DOHH2 (cell line): Measurements from ENCODE around the gene DIPK1A.

ENCODE experiments used
- H3F3A ChIP-seq: fragments of 200-600 bp; sonication (generic), shearing (Covaris generic); 2 replicates; pipeline ENCODE4 v1.6.0; 2016; ENCODE audit warnings: antibody characterized with exemption, mild to moderate bottlenecking; ENCODE audit not compliant: control insufficient read depth, insufficient read depth
- H3K27ac ChIP-seq: fragments of 200-600 bp; sonication (generic); 2 replicates; pipeline ENCODE4 v1.5.1; 2014; ENCODE audit warnings: low read depth, mild to moderate bottlenecking, low read length, moderate library complexity
- H3K27me3 ChIP-seq: fragments of 200-600 bp; sonication (generic); 2 replicates; pipeline ENCODE4 v1.6.1; 2014; ENCODE audit warnings: mild to moderate bottlenecking, low read length, mixed read lengths; ENCODE audit not compliant: control insufficient read depth
- H3K36me3 ChIP-seq: fragments of 200-600 bp; sonication (generic); 2 replicates; pipeline ENCODE4 v1.6.1; 2014; ENCODE audit warnings: mild to moderate bottlenecking, low read length, moderate library complexity, mixed read lengths; ENCODE audit not compliant: control insufficient read depth
- H3K4me1 ChIP-seq: fragments of 200-600 bp; sonication (generic); 2 replicates; pipeline ENCODE4 v1.6.1; 2014; ENCODE audit warnings: mild to moderate bottlenecking, low read length, mixed read lengths; ENCODE audit not compliant: control insufficient read depth
- H3K4me2 ChIP-seq: fragments of 200-600 bp; sonication (generic); 2 replicates; pipeline ENCODE4 v1.6.0; 2014; ENCODE audit warnings: mild to moderate bottlenecking, low read length, moderate library complexity
- H3K4me3 ChIP-seq: fragments of 200-600 bp; sonication (generic); 2 replicates; pipeline ENCODE4 v1.5.1; 2014; ENCODE audit warnings: mild to moderate bottlenecking, low read length, mixed read lengths
- H3K79me2 ChIP-seq: fragments of 200-600 bp; sonication (generic); 2 replicates; pipeline ENCODE4 v1.6.1; 2014; ENCODE audit warnings: mild to moderate bottlenecking, low read length, mixed read lengths; ENCODE audit not compliant: control insufficient read depth
- H3K9me2 ChIP-seq: fragments of 200-600 bp; sonication (generic); replicated peaks from 2 replicates; pipeline ENCODE4 v1.6.1; 2014; ENCODE audit warnings: mild to moderate bottlenecking, low read length, mixed read lengths; ENCODE audit not compliant: control insufficient read depth
- H3K9me3 ChIP-seq: fragments of 200-600 bp; sonication (generic); 2 replicates; pipeline ENCODE4 v1.6.1; 2014; ENCODE audit warnings: antibody characterized with exemption, low read length, mixed read lengths; ENCODE audit not compliant: control insufficient read depth, insufficient read depth
- H4K20me1 ChIP-seq: fragments of 200-600 bp; sonication (generic); 2 replicates; pipeline ENCODE4 v1.6.0; 2014; ENCODE audit warnings: low read depth, mild to moderate bottlenecking, antibody characterized with exemption, low read length, moderate library complexity; ENCODE audit not compliant: control insufficient read depth, insufficient read depth
- EZH2phosphoT487 ChIP-seq: fragments of 200-600 bp; sonication (generic); IDR thresholded peaks from 2 replicates; pipeline ENCODE4 v1.6.1; 2017; ENCODE audit warnings: borderline replicate concordance, mild to moderate bottlenecking, antibody characterized with exemption, low read length, moderate library complexity, mixed read lengths
- TF ChIP-seq, protein P1 (sequence below): fragments of 200-600 bp; sonication (generic); IDR thresholded peaks from one replicate; pipeline ENCODE4 v1.5.1; 2014; ENCODE audit warnings: antibody characterized with exemption, mild to moderate bottlenecking, low read depth, low read length; ENCODE audit not compliant: poor library complexity, severe bottlenecking

The DIPK1A gene

DNA sequence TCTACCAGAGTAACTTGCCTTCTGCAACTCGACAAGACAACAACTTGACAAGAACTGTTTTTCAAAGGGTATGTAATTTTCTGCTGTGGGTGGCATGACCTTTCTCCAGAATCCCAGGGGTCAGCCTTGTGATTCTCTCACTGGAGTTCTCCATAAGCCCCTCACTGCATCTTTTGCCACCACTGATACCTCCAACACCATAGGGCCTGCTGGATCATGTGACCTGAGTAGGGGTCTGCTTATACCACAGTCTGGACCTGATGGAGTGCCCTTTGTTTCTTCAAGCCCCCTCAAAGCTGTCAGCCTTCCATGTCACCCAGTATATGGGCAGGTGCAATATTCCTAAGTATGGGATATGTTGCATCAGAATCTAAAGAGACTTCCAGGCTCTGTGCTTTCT lies 31.6 kb upstream of the DIPK1A start:
- no peak overlapping the region for H3K27ac ChIP-seq
- no peak overlapping the region for H3K4me3 ChIP-seq
- H3K36me3 ChIP-seq, result no peaks in the 10 kb centered on the region
- no peaks in the 10 kb centered on the region for H3K9me2 ChIP-seq
- no peaks in the 10 kb centered on the region for H3K9me3 ChIP-seq
- no peak overlapping the region for H3K4me2 ChIP-seq
- H3K27me3 ChIP-seq, result no peaks in the 10 kb centered on the region
- H3K4me1 ChIP-seq, result peaks cover 24% of the 10 kb centered on the region
- TF ChIP-seq, protein P1, sequence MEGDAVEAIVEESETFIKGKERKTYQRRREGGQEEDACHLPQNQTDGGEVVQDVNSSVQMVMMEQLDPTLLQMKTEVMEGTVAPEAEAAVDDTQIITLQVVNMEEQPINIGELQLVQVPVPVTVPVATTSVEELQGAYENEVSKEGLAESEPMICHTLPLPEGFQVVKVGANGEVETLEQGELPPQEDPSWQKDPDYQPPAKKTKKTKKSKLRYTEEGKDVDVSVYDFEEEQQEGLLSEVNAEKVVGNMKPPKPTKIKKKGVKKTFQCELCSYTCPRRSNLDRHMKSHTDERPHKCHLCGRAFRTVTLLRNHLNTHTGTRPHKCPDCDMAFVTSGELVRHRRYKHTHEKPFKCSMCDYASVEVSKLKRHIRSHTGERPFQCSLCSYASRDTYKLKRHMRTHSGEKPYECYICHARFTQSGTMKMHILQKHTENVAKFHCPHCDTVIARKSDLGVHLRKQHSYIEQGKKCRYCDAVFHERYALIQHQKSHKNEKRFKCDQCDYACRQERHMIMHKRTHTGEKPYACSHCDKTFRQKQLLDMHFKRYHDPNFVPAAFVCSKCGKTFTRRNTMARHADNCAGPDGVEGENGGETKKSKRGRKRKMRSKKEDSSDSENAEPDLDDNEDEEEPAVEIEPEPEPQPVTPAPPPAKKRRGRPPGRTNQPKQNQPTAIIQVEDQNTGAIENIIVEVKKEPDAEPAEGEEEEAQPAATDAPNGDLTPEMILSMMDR, result no peak
- TF ChIP-seq EZH2phosphoT487, result no peak
- H4K20me1 ChIP-seq, result no peaks in the 10 kb centered on the region
- H3F3A ChIP-seq, result no peaks in the 10 kb centered on the region
- no peaks in the 10 kb centered on the region for H3K79me2 ChIP-seq

DNA sequence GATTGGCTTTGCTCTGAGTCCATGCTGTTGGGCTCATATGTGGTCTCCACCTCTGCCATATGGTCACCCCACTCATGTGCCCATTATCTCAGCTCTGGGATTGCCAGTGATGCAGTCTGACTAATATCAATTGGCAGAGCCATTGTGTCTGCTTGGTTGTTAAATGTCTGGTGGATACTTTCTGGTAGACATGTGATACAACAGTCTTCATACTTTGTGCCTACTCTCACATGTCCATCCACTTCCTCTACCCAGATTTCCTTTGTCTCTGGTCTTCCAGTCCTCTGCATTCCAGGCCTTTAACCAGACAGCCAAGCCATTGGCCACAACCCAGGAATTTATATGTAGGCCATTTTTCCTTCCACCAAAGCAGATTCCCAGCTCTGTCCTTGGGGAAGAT lies 30.8 kb upstream of the DIPK1A start:
- Histone ChIP-seq H3F3A (no peaks in the 10 kb centered on the region), H3K36me3 (peaks cover under 1% of the 10 kb centered on the region; the same call in 1 of the 2 replicates)

DNA sequence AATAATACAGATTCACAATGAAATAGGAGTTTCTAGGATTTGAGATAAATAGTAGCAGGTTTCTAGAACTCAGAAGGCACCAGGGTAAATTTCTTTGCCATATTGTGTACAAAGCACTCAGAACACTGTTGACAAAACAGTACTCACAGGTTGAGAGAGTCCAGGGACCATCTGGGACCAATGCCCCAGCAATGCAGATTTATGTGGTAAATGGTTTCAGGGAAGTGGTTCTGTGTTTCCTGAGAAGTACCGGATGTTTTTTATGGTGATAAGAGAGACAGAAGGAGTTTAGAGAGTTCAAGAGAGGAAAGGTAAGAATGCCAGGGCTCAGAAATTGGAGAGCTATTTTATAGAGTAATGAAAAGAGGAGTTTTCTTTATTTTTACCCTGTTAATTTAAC lies 29.6 kb upstream of the DIPK1A start:
- no peaks in the 10 kb centered on the region for H3K9me3 ChIP-seq
- no peaks in the 10 kb centered on the region for H3K79me2 ChIP-seq
- H3K4me1 ChIP-seq, result peaks cover 21% of the 10 kb centered on the region
- no peaks in the 10 kb centered on the region for H4K20me1 ChIP-seq
- H3F3A ChIP-seq, result no peaks in the 10 kb centered on the region
- TF ChIP-seq, protein P1, result no peak
- no peak for TF ChIP-seq EZH2phosphoT487
- H3K36me3 ChIP-seq, result peaks cover 12% of the 10 kb centered on the region
- H3K27ac ChIP-seq, result no peak overlapping the region
- H3K9me2 ChIP-seq, result no peaks in the 10 kb centered on the region
- no peaks in the 10 kb centered on the region for H3K27me3 ChIP-seq
- H3K4me2 ChIP-seq, result no peak overlapping the region
- H3K4me3 ChIP-seq, result no peak overlapping the region

More for the DNA sequence above, 30.8 kb upstream of the DIPK1A start:
- H4K20me1 ChIP-seq, result no peaks in the 10 kb centered on the region
- H3K4me1 ChIP-seq, result peaks cover 24% of the 10 kb centered on the region
- TF ChIP-seq EZH2phosphoT487, result no peak
- TF ChIP-seq, protein P1, result no peak
- H3K4me2 ChIP-seq, result no peak overlapping the region
- no peaks in the 10 kb centered on the region for H3K79me2 ChIP-seq
- no peak overlapping the region for H3K4me3 ChIP-seq
- no peak overlapping the region for H3K27ac ChIP-seq
- no peaks in the 10 kb centered on the region for H3K27me3 ChIP-seq
- no peaks in the 10 kb centered on the region for H3K9me3 ChIP-seq
- no peaks in the 10 kb centered on the region for H3K9me2 ChIP-seq
